Hepatocyte (in vitro differentiated cells): ENCODE results near the gene NOSIP. TPM values are rescaled to one million over a fixed set of nuclear protein-coding genes. Genes with fewer than 3 reads are reported as not detected.

Experiments
- DNase-seq: peaks from one replicate; pipeline ENCODE4 v3.0.0-alpha.2; 2016; ENCODE audit warnings: low spot score
- H2AFZ ChIP-seq: fragments of 200-600 bp; sonication (generic); 2 replicates; pipeline ENCODE4 v1.6.0; 2016; ENCODE audit warnings: antibody characterized with exemption, mild to moderate bottlenecking
- H3K27ac ChIP-seq: fragments of 200-600 bp; sonication (generic); 2 replicates; pipeline ENCODE4 v1.5.1; 2016; ENCODE audit warnings: mild to moderate bottlenecking
- H3K27me3 ChIP-seq: fragments of 200-600 bp; sonication (generic); 2 replicates; pipeline ENCODE4 v1.6.1; 2016
- H3K36me3 ChIP-seq: fragments of 200-600 bp; sonication (generic); replicated peaks from 2 replicates; pipeline ENCODE4 v1.5.1; 2016; ENCODE audit warnings: low read depth; ENCODE audit not compliant: insufficient read depth
- H3K4me1 ChIP-seq: fragments of 200-600 bp; sonication (generic); 2 replicates; pipeline ENCODE4 v1.5.1; 2016; ENCODE audit warnings: mild to moderate bottlenecking, moderate library complexity; ENCODE audit not compliant: insufficient read depth
- H3K4me2 ChIP-seq: fragments of 200-600 bp; sonication (generic); 2 replicates; pipeline ENCODE4 v1.6.0; 2016
- H3K4me3 ChIP-seq: fragments of 200-600 bp; sonication (generic); 2 replicates; pipeline ENCODE4 v1.5.1; 2016; ENCODE audit warnings: mild to moderate bottlenecking
- H3K79me2 ChIP-seq: fragments of 200-600 bp; sonication (generic); 2 replicates; pipeline ENCODE4 v1.6.0; 2017; ENCODE audit warnings: mild to moderate bottlenecking
- H3K9me2 ChIP-seq: fragments of 200-600 bp; sonication (generic); replicated peaks from 2 replicates; pipeline ENCODE4 v1.6.0; 2017; ENCODE audit warnings: mild to moderate bottlenecking; ENCODE audit not compliant: insufficient read depth
- H3K9me3 ChIP-seq: fragments of 200-600 bp; sonication (generic); 2 replicates; pipeline ENCODE4 v1.5.1; 2016; ENCODE audit warnings: low read depth, mild to moderate bottlenecking
- H4K20me1 ChIP-seq: fragments of 200-600 bp; sonication (generic); 2 replicates; pipeline ENCODE4 v1.6.0; 2016; ENCODE audit warnings: mild to moderate bottlenecking; ENCODE audit not compliant: insufficient read depth, poor library complexity, severe bottlenecking
- EZH2 ChIP-seq: fragments of 200-600 bp; sonication (generic); IDR thresholded peaks from 2 replicates; pipeline ENCODE4 v1.6.1; 2016; ENCODE audit warnings: antibody characterized with exemption, mild to moderate bottlenecking, borderline replicate concordance
- EZH2phosphoT487 ChIP-seq: fragments of 200-600 bp; sonication (generic); IDR thresholded peaks from one replicate; pipeline ENCODE4 v1.6.1; 2018; ENCODE audit warnings: antibody characterized with exemption, mild to moderate bottlenecking, low read depth, moderate library complexity; ENCODE audit not compliant: unreplicated experiment, severe bottlenecking
- WGBS: methylation state at CpG from one replicate; pipeline ENCODE4 v1.1.6; 2016; ENCODE audit warnings: low lambda C conversion rate; ENCODE audit errors: missing lambda C conversion rate; 5-methylcytosine and 5-hydroxymethylcytosine counted together
- polyA plus RNA-seq: library from polyadenylated mRNA; unstranded; fragments of >200 nt; fragmentation: Nextera tagmentation; extraction: Ambion mirVana; gene quantifications from 2 replicates; pipeline ENCODE4 v1.2.1, GENCODE V29; 2016
- total RNA-seq: library from RNA; depleted of rRNA; stranded (reverse); fragments of >200 nt; gene quantifications from 2 replicates; pipeline ENCODE4 v1.2.3, GENCODE V29; 2014
- TF ChIP-seq, protein P1 (sequence below): fragments of 200-600 bp; sonication (generic); IDR thresholded peaks from 2 replicates; pipeline ENCODE4 v1.5.1; 2016; ENCODE audit warnings: antibody characterized with exemption, mild to moderate bottlenecking; ENCODE audit not compliant: poor library complexity

The NOSIP gene
- total and polyA plus RNA-seq, 2 experiments from 2014 or later, result 52.8 to 93.9 TPM

GRCh38 chr19:49590071-49590970 lies 10.0 kb upstream of the NOSIP start:
- WGBS, result under 1% methylated on average over 48 of the region's 58 CpGs

GRCh38 chr19:49589502-49589905 lies 9.1 kb upstream of the NOSIP start:
- Histone ChIP-seq H3K4me3 (no peak overlapping the region), H3K36me3 (no peaks in the 10 kb centered on the region), H4K20me1 (peaks cover 18% of the 10 kb centered on the region), H3K4me1 (peaks cover 6% of the 10 kb centered on the region), H3K9me2 (no peaks in the 10 kb centered on the region), H3K9me3 (no peaks in the 10 kb centered on the region), H3K4me2 (peak overlapping the region; percentile 99), H3K27me3 (no peaks in the 10 kb centered on the region), H3K27ac (peak overlapping the region; percentile 11), H3K79me2 (peaks cover 28% of the 10 kb centered on the region), H2AFZ (no peak overlapping the region)
- 73% methylated on average over 4 of the region's 5 CpGs for WGBS
- no peak for DNase-seq
- no peak for TF ChIP-seq EZH2
- TF ChIP-seq, protein P1, sequence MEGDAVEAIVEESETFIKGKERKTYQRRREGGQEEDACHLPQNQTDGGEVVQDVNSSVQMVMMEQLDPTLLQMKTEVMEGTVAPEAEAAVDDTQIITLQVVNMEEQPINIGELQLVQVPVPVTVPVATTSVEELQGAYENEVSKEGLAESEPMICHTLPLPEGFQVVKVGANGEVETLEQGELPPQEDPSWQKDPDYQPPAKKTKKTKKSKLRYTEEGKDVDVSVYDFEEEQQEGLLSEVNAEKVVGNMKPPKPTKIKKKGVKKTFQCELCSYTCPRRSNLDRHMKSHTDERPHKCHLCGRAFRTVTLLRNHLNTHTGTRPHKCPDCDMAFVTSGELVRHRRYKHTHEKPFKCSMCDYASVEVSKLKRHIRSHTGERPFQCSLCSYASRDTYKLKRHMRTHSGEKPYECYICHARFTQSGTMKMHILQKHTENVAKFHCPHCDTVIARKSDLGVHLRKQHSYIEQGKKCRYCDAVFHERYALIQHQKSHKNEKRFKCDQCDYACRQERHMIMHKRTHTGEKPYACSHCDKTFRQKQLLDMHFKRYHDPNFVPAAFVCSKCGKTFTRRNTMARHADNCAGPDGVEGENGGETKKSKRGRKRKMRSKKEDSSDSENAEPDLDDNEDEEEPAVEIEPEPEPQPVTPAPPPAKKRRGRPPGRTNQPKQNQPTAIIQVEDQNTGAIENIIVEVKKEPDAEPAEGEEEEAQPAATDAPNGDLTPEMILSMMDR, result no peak
- TF ChIP-seq EZH2phosphoT487, result no peak

More at GRCh38 chr19:49590071-49590970, 10.0 kb upstream of the NOSIP start:
- Histone ChIP-seq H3K9me3 (no peaks in the 10 kb centered on the region), H3K4me2 (peak overlapping the region; percentile 99), H3K4me3 (peak overlapping the region; percentile 84), H2AFZ (peak overlapping the region; percentile 3), H4K20me1 (peaks cover 18% of the 10 kb centered on the region), H3K4me1 (peaks cover 6% of the 10 kb centered on the region), H3K36me3 (no peaks in the 10 kb centered on the region), H3K27ac (peak overlapping the region; percentile 87), H3K79me2 (peaks cover 36% of the 10 kb centered on the region), H3K9me2 (no peaks in the 10 kb centered on the region), H3K27me3 (no peaks in the 10 kb centered on the region)
- DNase-seq, result peak; percentile 98
- TF ChIP-seq EZH2 (no peak), EZH2phosphoT487 (no peak)
- TF ChIP-seq, protein P1, result no peak

- no peaks in the 10 kb centered on the region for H3K9me3 ChIP-seq
- peaks cover 1% of the 10 kb centered on the region for H3K4me1 ChIP-seq
- no peaks in the 10 kb centered on the region for H3K27me3 ChIP-seq
- DNase-seq, result no peak
- TF ChIP-seq EZH2, result no peak
- TF ChIP-seq, protein P1, result no peak
- no peak for TF ChIP-seq EZH2phosphoT487
- 79% methylated on average over 18 of the region's 18 CpGs for WGBS
- H3K27ac ChIP-seq, result no peak overlapping the region
- H3K4me2 ChIP-seq, result no peak overlapping the region
- H2AFZ ChIP-seq, result no peak overlapping the region
- peaks cover 12% of the 10 kb centered on the region for H4K20me1 ChIP-seq
- H3K36me3 ChIP-seq, result no peaks in the 10 kb centered on the region
- peaks cover 18% of the 10 kb centered on the region for H3K79me2 ChIP-seq
- H3K4me3 ChIP-seq, result no peak overlapping the region
- H3K9me2 ChIP-seq, result no peaks in the 10 kb centered on the region
Observed at GRCh38 chr19:49588365-49589122, 8.2 kb upstream of the NOSIP start.
